HG02571 (cell line): Measurements from ENCODE around the gene TGFBR2.

Experiments
- ATAC-seq: cut with Tn5 transposase; IDR thresholded peaks from one replicate; pipeline ENCODE4 v1.9.1; 2021; ENCODE audit warnings: mild to moderate bottlenecking, moderate library complexity; ENCODE audit not compliant: unreplicated experiment

Gene TGFBR2

DNA sequence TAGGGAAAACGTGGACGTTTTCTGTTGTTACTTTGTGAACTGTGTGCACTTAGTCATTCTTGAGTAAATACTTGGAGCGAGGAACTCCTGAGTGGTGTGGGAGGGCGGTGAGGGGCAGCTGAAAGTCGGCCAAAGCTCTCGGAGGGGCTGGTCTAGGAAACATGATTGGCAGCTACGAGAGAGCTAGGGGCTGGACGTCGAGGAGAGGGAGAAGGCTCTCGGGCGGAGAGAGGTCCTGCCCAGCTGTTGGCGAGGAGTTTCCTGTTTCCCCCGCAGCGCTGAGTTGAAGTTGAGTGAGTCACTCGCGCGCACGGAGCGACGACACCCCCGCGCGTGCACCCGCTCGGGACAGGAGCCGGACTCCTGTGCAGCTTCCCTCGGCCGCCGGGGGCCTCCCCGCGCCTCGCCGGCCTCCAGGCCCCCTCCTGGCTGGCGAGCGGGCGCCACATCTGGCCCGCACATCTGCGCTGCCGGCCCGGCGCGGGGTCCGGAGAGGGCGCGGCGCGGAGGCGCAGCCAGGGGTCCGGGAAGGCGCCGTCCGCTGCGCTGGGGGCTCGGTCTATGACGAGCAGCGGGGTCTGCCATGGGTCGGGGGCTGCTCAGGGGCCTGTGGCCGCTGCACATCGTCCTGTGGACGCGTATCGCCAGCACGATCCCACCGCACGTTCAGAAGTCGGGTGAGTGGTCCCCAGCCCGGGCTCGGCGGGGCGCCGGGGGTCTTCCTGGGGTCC, at the start of gene TGFBR2:
TSS of gene TGFBR2 (plus strand) at position 301 of the 731 bp plus-strand sequence. CDS start at position 584, 283 bp downstream.
- ATAC-seq: peak; percentile 65

DNA sequence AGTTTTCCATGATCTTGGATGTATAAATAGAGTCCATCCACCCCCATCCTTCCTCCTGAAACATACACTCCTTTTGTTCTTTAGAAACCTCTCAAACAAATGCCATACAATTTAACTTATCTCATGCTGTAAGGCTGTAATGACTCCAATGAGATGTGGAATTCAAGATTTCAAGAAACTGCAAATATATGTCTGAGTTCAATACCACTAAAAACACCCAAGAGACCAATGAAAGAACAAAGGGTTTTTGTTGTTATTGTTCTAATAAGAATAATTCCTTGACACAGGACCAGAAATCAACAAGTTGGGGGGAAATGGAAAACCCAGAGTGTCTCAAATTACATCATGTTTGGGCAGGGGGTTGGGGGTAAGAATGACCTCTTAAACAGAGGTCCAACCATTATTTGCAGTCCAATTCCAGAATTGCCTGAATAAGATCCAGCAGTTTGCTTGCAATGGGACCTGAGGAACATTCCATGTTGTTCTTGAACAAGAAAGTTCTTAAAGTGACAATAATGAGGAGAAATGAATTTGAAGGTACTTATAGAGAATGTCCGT, 48.6 kb upstream of the TGFBR2 start:
- ATAC-seq: no peak

DNA sequence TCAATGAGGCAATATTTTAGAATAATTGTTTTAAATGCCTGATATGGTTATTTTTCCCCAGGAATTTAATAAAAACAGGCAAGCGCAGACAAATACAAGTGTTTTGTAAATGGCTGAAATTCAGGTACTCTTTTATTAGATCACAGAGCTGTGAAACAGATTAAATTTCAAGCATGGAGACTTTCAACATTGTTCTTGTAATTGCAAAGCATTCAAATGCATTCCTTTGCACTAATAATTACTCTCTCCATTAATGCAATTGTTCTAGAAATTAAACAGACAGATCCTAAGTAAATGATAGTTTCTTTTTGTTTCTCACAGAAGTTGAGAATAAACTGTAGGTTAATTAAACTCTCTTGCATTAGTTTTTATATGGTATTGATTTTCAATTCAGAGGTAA, 42.4 kb upstream of the TGFBR2 start:
- no peak for ATAC-seq

DNA sequence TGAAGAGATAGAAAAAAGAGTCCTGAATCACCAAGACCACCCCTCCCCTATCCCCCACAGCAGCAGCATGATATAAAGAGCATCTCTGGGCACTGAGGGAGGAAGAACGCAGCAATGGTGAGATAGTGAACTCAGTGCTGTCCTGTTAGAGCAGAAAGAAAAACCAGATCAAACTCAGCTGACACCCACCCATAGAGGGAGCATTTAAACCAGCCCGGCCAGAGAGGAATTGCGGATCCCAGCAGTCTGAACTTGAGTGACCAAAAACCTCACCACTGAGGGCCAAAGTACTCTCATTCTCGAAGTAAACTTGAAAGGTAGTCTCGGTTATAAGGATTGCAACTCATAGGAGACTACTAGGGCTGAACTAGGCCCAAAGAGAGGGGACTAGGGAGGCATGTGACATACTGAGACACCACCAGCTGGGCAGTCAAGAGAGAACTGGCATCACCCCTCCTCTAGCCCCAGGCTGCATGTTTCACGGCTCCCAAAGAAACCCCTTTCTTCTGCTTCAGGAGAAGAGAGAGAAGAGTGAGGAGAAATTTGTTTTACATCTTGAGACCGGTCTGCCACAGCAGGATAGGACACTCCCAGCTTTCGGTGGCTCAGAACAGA, 39.2 kb upstream of the TGFBR2 start:
- no peak for ATAC-seq

DNA sequence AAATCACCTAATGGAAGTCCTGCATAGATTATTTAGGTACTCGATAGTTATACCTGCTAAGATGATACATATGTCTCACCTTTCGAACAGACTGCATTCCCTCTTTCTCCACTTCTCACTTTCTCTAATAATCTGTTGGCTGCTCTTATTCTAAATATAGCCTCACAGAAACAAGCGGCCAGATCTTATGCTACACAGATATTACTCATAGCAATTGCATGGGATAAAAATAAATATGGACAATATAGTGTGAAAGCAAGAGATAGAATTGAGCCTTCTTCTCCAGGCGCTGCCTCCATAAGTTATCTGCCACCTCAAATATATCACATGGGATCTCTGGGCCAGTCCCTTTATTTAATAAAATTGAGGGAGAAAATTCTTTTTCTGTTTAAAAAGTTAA, 29.5 kb upstream of the TGFBR2 start:
- no peak for ATAC-seq

DNA sequence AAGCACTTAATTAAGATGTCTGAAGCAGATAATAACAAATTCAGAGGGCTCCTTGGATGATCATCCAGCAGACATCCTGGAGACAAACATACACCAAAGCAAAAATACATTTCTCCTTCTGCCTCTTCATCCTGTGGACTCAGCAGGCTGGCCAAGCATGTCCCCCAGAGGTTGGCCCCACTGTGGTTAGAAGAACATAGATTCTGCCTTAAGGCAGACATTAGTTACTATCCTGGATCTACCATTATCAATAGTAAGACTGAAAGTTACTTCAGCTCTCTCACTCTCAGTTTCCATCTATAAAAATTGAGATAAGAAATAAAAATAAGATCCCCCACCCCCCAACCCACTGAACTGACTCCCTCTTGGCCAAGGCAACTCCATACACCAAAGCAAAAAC, 28.6 kb upstream of the TGFBR2 start:
- peak; percentile 67 for ATAC-seq

DNA sequence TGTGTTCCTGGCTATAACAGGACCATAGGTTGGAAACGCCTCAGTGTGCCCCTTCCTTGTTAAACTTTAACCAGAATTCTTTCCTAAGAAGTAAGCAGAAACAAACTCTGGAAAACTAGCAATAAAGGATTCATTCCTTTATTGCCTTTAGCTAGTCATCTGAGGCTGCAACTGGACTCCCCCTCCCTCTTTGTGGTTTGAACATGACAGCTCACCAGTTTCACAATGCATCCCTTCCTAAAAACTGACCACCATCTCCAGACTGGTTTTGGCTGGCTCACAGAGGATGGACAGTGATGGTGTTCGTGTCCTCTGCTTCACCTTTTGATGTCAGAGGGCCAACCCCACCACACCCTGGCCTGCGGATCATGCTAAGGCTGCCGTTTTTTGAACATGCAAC, 27.9 kb upstream of the TGFBR2 start:
- ATAC-seq: no peak

DNA sequence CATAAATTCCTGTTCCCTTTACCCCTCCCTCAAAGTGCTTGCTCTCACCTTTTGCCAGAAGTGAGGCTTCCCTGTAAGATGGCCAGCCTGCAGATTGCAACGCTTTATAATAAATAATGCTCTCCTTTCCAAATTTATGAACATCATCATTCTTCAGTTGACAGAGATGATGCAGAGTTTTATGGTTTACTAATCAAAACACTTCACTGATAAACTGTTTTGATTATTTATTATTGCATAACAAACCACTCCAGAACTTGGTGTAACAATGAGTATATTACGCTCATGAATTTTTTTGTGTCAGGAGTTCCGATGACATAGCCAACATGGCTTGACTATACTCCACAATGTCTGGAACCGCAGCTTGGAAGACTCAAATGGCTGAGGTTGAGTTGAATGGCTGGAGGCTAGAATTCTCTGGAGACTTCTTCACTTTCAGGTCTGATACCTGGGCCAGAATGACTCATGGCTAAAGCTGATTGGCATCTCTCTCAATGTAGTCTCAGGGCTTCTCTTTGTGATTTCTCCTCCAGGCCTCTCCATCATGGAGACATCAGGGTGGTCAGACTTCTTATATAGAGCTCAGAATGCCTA, 27.3 kb upstream of the TGFBR2 start:
- no peak for ATAC-seq

DNA sequence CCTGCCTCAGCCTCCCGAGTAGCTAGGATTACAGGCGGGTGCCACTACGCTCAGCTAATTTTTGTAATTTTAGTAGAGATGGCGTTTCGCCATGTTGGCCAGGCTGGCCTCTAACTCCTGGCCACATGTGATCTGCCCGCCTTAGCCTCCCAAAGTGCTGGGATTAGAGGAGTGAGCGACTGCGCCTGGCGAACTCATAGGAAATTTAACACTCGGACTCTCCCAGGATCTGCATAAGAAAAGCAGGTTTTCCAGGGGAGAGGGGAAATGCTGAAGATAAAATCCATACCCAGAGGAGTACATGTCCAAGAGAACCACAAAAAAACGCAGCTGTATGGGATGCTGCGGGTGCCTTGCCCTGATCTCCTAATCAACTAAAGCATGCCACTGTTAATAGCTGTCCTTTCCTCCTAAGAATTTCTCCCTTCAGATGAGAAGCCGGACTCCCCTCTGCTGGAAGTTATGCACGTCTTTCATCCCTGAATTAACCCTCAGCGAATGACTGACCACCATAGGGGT, 25.3 kb upstream of the TGFBR2 start:
- no peak for ATAC-seq

DNA sequence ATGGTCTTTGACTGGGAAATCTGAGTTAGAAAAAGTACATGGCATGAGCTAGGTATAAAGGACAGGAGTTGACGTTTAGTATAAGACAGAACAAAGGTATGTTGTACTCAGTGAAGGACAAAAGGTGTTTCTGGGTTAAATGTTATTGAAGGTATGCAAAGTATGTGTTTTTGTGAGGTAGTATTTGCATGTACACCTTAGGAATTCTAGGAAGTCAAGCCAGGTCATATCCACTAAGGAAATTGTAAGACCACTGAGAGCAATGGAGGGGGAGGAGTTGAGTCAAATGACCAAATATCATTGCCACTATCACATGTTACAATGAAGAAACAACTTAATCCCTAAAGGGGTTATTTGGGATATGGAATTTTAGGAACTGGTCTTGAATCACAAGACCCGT, 24.4 kb upstream of the TGFBR2 start:
- ATAC-seq: no peak

DNA sequence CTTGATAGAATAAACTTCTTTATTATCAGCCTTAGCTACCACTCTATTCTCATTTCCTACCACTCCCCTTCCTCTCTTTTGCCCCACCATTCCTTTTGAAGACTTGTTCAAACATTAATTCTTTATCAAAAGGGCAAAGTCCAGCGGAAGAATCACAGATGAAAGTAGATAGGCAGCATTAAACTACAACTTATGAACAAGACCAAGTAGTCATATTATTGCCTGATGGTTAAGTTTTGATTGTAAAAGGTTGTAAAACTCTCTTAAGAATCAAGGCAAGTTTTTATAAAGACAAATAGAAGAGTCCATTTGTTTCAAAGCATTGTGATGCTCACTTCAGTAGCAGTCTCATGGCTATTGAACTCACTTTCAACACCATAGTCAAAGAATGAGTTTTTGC, 22.4 kb upstream of the TGFBR2 start:
- ATAC-seq: no peak

DNA sequence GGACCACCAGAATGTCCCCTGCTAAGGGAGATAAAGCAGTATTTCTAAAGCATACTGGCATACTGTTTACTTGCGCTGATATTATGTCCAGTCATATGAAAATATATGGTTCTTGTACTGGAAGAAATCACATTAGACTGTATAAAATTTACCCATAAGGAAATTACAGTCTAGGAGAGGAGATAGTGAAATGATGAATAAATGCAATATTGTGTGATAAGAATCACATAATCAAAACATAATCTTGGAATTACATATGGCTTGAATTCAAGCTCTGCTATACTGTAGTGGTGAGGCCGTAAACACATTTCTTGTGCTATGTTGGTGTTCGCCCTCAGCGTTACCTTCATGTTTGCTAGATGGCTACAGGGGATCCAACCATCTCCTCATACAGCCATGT, 20.7 kb upstream of the TGFBR2 start:
- no peak for ATAC-seq

DNA sequence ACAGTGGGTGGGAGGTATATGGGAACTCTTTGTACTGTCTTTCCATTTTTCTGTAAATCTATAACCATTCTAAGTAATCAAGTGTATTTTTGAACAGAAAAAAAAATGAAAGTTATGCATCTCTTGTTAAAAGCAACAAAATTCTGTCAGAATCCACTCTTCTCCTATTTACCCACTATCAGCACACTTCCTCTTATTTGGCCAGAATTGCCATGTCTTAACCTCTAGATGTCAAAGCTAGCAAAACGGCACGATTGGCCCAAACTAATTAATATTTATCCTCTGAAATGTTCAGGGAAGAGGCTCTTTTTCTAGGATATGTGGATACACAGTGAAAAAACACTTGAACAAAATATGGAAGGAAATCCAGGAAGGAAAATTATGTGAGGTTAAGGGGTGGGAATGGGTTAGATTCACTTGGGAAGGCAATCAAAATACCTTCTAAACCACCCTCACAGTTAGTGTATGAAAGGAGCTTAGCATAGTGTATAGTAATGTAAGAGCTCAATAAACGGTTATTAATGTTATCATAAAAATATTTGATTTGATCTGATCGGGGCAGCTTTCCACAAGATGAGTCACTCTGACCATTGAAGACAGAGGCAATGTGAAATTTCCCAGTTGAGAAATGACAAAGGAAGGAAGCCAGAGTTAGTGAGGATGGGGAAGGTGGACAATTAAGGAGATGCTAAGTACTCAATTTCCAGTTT, 20.1 kb upstream of the TGFBR2 start:
- no peak for ATAC-seq

DNA sequence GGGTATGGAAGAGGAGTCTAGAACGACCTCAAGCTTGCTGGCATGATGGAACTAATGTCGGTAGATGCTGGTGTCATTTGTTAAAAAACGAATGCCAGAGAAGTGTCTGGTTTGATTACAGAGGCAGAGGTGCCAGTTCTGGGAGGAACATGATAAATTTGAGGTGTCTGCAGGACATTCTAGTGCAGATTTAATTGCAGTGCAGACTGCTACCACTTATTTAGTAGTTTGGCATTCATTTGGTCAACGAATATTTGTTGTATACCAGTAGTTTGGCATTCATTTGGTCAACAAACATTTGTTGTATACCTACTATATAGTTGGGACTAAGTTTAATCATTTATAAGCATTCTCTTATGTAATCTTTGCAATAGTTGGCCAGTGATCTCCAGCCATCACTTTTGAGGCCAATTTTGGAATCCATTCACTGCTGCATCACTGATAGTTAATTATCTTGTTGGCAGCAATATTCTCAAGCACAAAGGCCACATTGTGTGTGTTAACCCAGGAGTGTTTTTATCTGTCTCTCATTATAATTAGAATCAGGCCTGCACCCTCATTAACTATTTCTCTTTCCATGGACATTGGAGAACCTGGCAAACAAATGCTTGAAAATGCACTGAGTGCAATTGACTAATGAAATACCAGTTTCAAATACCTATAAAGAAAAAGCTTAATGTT, 19.5 kb upstream of the TGFBR2 start:
- no peak for ATAC-seq

DNA sequence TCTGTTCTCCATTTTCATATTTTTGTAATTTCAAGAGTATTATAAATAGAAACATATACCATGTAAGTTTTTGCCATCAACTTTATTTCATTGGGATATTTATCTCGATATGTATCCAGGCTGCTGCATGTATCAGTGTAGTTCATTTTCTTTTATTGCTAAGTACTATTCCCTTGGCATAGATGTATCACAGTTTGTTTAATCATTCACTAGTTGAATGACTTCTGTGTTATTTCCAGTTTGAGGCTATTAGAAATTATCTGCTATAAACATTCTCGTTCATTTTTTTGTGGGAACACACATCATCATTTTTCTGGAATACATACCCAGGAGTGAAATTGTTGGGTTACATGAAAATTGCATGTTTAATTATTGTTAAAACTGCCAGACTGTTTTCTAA, 18.5 kb upstream of the TGFBR2 start:
- ATAC-seq: no peak

DNA sequence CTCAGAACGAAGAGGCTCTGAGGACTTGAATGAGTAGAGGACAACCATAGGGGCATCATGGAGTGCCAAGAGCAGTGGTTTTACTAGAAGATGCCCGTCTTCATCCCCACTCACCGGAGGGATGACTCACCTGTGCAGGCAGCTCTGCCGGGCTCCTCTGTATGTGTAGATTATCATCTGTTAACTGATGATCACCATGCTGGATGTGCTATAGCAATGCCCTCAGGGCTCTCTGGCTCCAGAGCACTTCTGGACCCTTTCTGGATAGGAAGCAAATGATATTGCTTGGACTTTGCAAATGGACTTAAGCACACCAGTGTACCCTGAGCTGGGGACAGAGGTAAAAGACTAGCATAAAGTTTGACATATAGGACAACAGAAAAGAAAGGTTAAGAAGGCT, 10.2 kb upstream of the TGFBR2 start:
- ATAC-seq: no peak

DNA sequence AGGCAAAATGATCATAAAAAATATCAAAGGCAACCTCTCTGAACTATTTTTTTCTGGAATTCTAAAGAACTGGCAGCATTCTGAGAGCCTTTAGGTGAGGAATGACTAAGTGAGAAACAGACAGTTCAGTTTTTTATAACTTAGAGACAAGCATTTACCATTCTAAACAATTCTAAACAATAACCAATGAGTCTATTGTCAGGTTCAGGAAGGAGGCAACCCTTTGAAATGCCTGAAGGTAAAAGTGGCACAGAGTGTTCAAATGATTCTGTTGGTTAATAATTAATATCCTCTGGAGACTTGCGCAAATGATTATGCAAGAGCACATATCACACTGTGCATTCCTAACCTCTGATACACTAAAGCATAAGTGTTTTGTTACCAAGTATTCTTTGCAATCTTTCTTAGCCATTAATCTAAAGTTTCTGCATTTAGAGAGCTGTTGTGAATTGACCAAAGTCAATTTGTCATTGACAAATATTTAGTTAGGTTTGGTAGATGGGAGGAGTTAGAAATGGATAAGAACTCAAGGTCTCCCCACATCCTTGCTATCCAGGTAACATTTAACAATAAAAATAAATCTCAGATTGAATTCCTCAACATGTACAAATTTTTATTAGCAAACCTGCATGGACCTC, 9.2 kb upstream of the TGFBR2 start:
- no peak for ATAC-seq

DNA sequence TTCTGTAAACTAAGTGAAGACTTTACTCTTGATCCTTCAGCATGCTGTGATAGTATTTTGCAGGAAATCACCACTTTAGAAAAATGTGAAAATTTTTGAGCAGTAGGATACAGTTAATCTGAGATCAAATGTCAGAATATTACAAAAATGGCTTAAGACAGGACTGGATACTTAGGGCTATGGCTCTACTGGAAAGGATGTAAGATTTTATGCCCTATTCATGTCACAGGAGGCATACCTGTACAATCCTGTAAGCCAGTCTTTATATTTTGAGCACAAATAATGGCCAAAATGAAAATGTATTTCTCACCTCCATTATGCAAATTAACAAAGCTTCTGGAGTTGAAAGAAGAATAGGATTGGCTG, 8.6 kb upstream of the TGFBR2 start:
- no peak for ATAC-seq

DNA sequence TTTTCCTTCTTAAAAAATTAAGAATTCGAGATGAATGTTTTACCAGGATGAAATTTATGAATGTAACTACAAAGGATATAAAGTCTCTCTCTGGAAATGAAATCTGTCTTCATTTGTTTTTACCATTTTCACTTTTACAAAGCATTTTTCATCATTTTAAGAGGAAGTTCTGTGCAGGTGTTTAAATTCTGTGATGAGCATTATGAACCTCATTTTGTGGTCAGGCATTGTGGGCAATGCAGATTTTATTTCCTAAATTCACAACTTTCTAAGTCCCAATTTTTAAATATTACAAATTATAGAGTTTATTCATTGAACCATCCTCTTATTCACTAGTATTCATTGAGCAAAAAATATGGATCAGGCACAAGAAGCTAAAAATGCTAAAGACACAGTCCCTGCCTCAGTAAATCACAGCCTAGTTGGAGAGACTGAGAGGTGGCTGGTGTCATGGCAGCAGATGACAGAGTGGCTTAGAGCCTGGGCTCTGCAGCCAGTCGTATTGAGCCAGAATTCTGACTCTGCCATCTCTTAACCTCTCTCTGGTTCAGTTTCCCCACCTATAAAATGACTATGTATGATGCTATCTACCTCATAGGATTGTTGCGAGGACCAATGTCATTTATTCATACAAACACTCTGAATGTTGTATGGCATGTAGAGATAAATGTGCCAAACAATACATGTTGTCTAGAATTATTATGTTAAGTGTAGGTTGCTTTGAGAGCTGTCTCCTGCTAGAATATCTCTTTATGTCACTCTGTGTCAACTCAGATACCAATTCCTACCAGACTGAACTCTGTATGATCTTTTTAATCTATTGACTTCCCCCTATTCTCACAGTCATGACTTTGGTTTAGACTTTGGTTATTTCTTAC, 7.5 kb upstream of the TGFBR2 start:
- no peak for ATAC-seq
